HFF-Myc (cell line): Measurements from ENCODE around the gene THBD.

Experiments used
- DNase-seq: peaks from one replicate; pipeline ENCODE4 v3.0.0-alpha.2; 2011; ENCODE audit warnings: low read depth; ENCODE audit errors: extremely low read depth
- H3K4me3 ChIP-seq: replicated peaks from 2 replicates; pipeline ENCODE4 v1.5.1; 2011; ENCODE audit warnings: low read depth, mild to moderate bottlenecking, control low read depth, low read length
- TF ChIP-seq, protein P1 (sequence below): IDR thresholded peaks from 2 replicates; pipeline ENCODE4 v1.5.1; 2012; ENCODE audit warnings: mild to moderate bottlenecking, low read depth, low read length, control low read depth; ENCODE audit errors: missing control alignments

THBD gene

DNA sequence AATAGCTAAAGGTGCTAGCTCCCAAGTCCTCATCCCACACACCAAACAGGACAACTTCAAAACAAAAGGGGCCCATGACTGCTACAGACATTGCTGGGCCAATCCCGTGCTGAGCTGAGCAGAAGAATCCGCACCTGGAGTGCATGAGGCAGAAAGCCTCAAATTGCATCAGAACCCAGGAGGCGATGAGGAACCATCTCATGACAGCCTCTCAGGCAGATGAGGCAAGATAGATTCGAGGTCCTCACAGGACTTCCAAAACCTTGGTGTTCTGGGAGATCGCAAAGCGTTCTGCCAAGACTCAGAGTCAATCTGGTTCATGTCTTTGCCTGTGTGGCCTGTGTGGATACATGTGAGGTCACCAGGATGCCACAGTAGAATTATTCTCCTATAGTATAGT, 47.2 kb downstream of the THBD start:
- TF ChIP-seq, protein P1, sequence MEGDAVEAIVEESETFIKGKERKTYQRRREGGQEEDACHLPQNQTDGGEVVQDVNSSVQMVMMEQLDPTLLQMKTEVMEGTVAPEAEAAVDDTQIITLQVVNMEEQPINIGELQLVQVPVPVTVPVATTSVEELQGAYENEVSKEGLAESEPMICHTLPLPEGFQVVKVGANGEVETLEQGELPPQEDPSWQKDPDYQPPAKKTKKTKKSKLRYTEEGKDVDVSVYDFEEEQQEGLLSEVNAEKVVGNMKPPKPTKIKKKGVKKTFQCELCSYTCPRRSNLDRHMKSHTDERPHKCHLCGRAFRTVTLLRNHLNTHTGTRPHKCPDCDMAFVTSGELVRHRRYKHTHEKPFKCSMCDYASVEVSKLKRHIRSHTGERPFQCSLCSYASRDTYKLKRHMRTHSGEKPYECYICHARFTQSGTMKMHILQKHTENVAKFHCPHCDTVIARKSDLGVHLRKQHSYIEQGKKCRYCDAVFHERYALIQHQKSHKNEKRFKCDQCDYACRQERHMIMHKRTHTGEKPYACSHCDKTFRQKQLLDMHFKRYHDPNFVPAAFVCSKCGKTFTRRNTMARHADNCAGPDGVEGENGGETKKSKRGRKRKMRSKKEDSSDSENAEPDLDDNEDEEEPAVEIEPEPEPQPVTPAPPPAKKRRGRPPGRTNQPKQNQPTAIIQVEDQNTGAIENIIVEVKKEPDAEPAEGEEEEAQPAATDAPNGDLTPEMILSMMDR: no peak
- no peak overlapping the region for H3K4me3 ChIP-seq
- no peak for DNase-seq

DNA sequence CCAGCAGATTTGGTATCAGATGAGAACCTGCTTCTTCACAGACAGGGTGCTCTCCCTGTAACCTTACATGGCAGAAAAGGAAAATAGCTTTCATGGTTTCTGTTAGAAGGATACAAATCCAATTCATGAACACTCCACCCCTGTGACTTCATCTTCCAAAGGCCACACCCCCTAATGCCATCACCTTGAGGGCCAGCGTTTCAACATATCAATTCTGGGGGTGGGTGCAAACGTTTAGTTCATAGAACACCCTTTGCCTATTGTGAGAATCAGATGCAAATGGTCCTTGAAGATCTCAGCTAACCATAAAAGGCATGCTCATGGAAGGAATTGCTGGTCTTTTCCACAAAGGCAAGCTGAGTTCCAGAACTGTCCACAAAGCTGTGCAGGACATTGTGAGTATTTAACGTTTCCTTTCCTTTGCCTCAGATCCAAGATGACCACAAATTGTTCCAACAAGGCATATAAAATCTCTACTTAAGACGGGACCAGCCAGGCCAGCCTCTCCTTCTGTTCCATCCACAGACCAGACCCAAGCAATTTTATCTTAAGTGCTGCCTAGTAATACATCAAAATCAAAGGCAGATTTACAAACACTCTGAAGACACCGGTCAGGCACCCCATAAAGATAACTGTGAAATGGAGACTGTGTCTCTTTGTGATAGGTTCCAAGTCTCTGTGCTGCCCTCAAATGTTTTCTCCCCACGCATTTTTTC, 49.1 kb downstream of the THBD start:
- no peak for DNase-seq
- TF ChIP-seq, protein P1: no peak
- no peak overlapping the region for H3K4me3 ChIP-seq

DNA sequence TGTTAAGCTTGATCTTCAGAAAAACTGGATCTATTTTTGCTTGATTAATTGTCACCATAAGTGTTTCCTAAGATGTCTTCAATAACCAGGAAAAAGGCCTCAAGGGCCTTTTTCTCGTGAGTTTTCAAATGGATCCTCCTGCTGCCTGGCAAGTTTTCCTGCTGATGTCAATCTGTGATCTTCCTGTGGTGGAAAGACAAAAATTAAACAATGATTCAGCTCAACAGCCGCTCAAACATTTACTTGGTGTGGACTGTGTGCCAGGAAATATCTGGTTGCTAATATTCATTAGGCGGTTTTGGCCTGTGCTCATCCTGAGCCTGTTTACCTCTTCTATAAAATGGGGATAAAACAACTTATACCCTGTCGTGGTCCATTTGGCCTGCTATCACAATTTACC, 49.7 kb downstream of the THBD start:
- TF ChIP-seq, protein P1: no peak
- no peak overlapping the region for H3K4me3 ChIP-seq
- DNase-seq: no peak

DNA sequence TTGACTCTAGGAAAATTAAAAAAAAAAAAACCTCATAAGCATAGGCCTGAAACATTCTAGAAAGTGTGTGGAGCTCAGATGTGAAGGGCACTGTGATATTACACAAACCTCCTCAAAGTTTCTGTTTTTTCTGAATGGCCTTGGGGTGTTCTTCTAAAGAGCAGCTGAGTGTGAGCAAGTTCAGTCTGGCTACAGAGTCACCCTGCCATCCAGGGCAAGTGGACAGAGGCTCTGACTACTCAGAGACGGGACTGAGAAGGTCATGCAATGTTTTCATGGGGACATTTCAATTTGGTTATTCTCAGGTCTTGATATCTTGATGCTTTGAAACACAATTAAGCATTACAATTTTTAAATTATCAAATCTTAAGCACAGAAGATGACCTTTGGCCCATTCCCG, 51.0 kb downstream of the THBD start:
- no peak for DNase-seq
- TF ChIP-seq, protein P1: no peak
- no peak overlapping the region for H3K4me3 ChIP-seq

DNA sequence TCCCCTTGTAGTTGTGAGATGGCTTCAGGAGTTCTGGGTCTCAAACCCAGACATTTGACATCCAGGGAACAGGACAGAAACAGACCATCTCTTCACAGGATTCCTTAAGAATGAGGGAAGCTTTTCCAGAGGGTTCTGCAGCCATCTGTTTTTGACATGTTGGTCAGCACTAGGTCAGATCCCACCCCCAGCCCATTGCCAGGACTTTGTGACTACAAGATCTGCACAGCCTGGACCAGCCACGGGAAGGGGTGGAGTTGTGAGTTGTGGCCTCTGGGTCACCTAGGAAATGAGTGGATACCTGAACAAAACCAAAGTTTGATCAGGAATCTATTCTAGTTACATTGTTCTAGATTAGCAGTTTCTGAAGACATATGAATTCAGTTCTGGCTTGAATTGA, 53.5 kb downstream of the THBD start:
- TF ChIP-seq, protein P1: no peak
- no peak for DNase-seq
- no peak overlapping the region for H3K4me3 ChIP-seq
